Measurements from ENCODE around the gene EYA4. TPM values are rescaled to one million over a fixed set of nuclear protein-coding genes. Genes with fewer than 3 reads are reported as not detected.
A peak's percentile ranks its signal among the peaks of the same experiment; 100 is the strongest.

EYA4 gene
- polyA plus RNA-seq, 1 of the 3 experiments (the other 2 are of a cell fraction) = 0.08 TPM

DNA sequence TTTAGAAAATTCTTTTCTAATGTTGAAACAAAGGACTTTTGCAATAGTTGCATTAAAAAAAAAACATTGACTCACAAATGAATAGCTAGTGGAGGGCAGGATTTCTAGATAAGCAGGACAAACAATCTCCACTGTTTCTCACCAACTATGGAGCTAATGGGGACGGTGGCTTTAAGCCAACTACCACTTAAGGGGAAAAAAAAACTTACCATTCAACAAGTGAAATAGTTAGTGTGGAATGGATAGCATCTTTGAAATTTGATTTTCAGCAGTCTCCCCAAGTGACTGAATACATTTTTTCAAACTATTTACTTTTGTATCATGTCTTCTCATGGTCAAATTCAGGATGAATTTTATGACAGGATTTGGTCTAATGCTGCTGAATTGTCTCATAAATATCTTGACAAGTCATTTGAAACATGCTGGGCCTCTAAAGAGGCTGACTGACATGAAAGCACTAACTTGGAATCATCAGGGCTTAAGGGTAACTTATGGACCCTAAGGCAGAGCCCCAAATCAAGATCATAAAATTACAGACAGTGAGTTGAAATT lies 100.5 kb downstream of the EYA4 start:
- no peak overlapping the region for H3K4me3 ChIP-seq (ENCODE audit: low read depth in 2 of 2, low read length in 1 of 2)
- POLR2A ChIA-PET = no interaction called here
- no peaks in the 10 kb centered on the region for H3K36me3 ChIP-seq (replicated peaks in 1 of 2; ENCODE audit: control insufficient read depth in 1 of 2, insufficient read depth in 2 of 2, low read length in 1 of 2)
- no peaks in the 10 kb centered on the region for H4K20me1 ChIP-seq (ENCODE audit: insufficient read depth)
- no peak overlapping the region for H3K9ac ChIP-seq
- H2AFZ ChIP-seq (ENCODE audit: low read depth) = no peak overlapping the region
- H3K4me2 ChIP-seq = no peak overlapping the region
- no peaks in the 10 kb centered on the region for H3F3A ChIP-seq (replicated peaks; ENCODE audit: insufficient read depth)
- DNase-seq = peak; percentile 55
- H3K79me2 ChIP-seq (ENCODE audit: insufficient read depth) = no peaks in the 10 kb centered on the region
- CTCF ChIA-PET = interaction anchor here (1.2 kb wide), 1 partner anchor 144 kb away, joined by 3 read pairs; no protein-coding TSS in a partner anchor
- WGBS (ENCODE audit: low lambda C conversion rate) = 0% methylated on average over 1 of the region's 1 CpG
- H3K27ac ChIP-seq (ENCODE audit: low read depth in 2 of 2, low read length in 1 of 2) = no peak overlapping the region; a peak in 1 of 4 replicates
- no peaks in the 10 kb centered on the region for H3K9me3 ChIP-seq
- TF ChIP-seq EZH2phosphoT487 (IDR thresholded peaks at IDR 0.05; ENCODE audit: borderline replicate concordance, low read depth) = no peak
- TF ChIP-seq RCOR1 (IDR thresholded peaks at IDR 0.05; ENCODE audit: low read length) = peak; percentile 86
- TF ChIP-seq TEAD4 (IDR thresholded peaks at IDR 0.05; ENCODE audit: borderline replicate concordance, insufficient read depth) = no peak
- peak; percentile 87 for TF ChIP-seq GATA2 (CRISPR knock-in tag; IDR thresholded peaks at IDR 0.05)
- TF ChIP-seq NFIC (IDR thresholded peaks at IDR 0.05; ENCODE audit: borderline replicate concordance) = 0 out of 2 replicates have a peak, but pooled peaks have one; percentile 15
- TF ChIP-seq EP300 (IDR thresholded peaks at IDR 0.05; ENCODE audit: borderline replicate concordance in 1 of 2, low read depth in 1 of 2, low read length in 1 of 2) = peak in 1 of 2 experiments; percentile 60; a peak in 1 of 4 replicates
- no peak for TF ChIP-seq ELF1 (IDR thresholded peaks at IDR 0.05)
- TF ChIP-seq, protein P1, sequence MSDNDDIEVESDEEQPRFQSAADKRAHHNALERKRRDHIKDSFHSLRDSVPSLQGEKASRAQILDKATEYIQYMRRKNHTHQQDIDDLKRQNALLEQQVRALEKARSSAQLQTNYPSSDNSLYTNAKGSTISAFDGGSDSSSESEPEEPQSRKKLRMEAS (IDR thresholded peaks at IDR 0.05; ENCODE audit: low read depth) = no peak
- TF ChIP-seq CHD2 (IDR thresholded peaks at IDR 0.05; ENCODE audit: low read length, partially characterized antibody) = peak; percentile 45
- H3K4me1 ChIP-seq (ENCODE audit: control insufficient read depth in 1 of 2, insufficient read depth in 2 of 2, low read depth in 1 of 2, low read length in 1 of 2) = peaks cover 0 to 8% of the 10 kb centered on the region in 2 experiments; a peak in 2 of 4 replicates
- no peaks in the 10 kb centered on the region for H3K9me2 ChIP-seq
- H3K27me3 ChIP-seq (ENCODE audit: insufficient read depth) = no peaks in the 10 kb centered on the region

DNA sequence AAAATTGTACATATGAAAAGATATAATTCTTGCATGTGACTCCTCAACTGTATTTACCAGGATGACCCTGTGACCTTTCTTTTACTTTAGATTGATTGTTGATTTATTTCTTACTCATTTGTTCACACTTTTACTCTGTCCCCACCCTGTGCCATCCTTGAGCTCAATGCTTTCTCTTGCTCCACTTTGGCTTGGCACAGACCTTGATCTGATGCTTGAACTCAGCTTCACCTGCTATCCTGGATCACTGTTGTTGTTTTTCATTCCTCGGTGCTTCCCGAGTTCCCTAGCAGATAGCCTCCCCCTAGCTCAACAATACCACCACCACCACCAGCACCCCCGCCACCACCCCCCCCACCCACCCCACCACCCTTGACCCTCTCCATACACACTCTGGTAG lies 102.1 kb downstream of the EYA4 start:
- 31% methylated on average over 3 of the region's 3 CpGs for WGBS (ENCODE audit: low lambda C conversion rate)
- DNase-seq = no peak
- Histone ChIP-seq H3K79me2 (ENCODE audit: insufficient read depth) (no peaks in the 10 kb centered on the region), H3K4me2 (no peak overlapping the region), H4K20me1 (ENCODE audit: insufficient read depth) (no peaks in the 10 kb centered on the region), H3K27me3 (ENCODE audit: insufficient read depth) (no peaks in the 10 kb centered on the region), H3K9me3 (no peaks in the 10 kb centered on the region), H3K4me1 (ENCODE audit: control insufficient read depth in 1 of 2, insufficient read depth in 2 of 2, low read depth in 1 of 2, low read length in 1 of 2) (peaks cover 0 to 8% of the 10 kb centered on the region in 2 experiments; a peak in 2 of 4 replicates), H2AFZ (ENCODE audit: low read depth) (no peak overlapping the region), H3K27ac (ENCODE audit: low read depth in 2 of 2, low read length in 1 of 2) (no peak overlapping the region), H3K4me3 (ENCODE audit: low read depth in 2 of 2, low read length in 1 of 2) (no peak overlapping the region), H3K9ac (no peak overlapping the region), H3K36me3 (replicated peaks in 1 of 2; ENCODE audit: control insufficient read depth in 1 of 2, insufficient read depth in 2 of 2, low read length in 1 of 2) (no peaks in the 10 kb centered on the region), H3K9me2 (no peaks in the 10 kb centered on the region), H3F3A (replicated peaks; ENCODE audit: insufficient read depth) (no peaks in the 10 kb centered on the region)
- POLR2A ChIA-PET = no interaction called here
- CTCF ChIA-PET = no interaction called here
- TF ChIP-seq YY1 (IDR thresholded peaks at IDR 0.05; ENCODE audit: low read depth) (no peak), GATA2 (CRISPR knock-in tag; IDR thresholded peaks at IDR 0.05) (no peak), FOSL2 (IDR thresholded peaks at IDR 0.05; ENCODE audit: borderline replicate concordance, low read depth) (no peak), SIN3A (IDR thresholded peaks at IDR 0.05; ENCODE audit: borderline replicate concordance, low read depth, low read length) (no peak), SMC3 (IDR thresholded peaks at IDR 0.05; ENCODE audit: low read depth, low read length) (no peak), RXRA (IDR thresholded peaks at IDR 0.05; ENCODE audit: borderline replicate concordance, low read depth) (no peak), RFX5 (IDR thresholded peaks at IDR 0.05; ENCODE audit: low read length) (no peak), JUND (IDR thresholded peaks at IDR 0.05) (no peak), RCOR1 (IDR thresholded peaks at IDR 0.05; ENCODE audit: low read length) (no peak), NRF1 (IDR thresholded peaks at IDR 0.05; ENCODE audit: low read depth, low read length) (no peak)
- TF ChIP-seq, protein P2, sequence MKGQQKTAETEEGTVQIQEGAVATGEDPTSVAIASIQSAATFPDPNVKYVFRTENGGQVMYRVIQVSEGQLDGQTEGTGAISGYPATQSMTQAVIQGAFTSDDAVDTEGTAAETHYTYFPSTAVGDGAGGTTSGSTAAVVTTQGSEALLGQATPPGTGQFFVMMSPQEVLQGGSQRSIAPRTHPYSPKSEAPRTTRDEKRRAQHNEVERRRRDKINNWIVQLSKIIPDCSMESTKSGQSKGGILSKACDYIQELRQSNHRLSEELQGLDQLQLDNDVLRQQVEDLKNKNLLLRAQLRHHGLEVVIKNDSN (IDR thresholded peaks at IDR 0.05; ENCODE audit: borderline replicate concordance, low read depth) = no peak
- TF ChIP-seq, protein P3, sequence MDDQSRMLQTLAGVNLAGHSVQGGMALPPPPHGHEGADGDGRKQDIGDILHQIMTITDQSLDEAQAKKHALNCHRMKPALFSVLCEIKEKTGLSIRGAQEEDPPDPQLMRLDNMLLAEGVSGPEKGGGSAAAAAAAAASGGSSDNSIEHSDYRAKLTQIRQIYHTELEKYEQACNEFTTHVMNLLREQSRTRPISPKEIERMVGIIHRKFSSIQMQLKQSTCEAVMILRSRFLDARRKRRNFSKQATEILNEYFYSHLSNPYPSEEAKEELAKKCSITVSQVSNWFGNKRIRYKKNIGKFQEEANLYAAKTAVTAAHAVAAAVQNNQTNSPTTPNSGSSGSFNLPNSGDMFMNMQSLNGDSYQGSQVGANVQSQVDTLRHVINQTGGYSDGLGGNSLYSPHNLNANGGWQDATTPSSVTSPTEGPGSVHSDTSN (IDR thresholded peaks at IDR 0.05) = no peak
- TF ChIP-seq, protein P4, sequence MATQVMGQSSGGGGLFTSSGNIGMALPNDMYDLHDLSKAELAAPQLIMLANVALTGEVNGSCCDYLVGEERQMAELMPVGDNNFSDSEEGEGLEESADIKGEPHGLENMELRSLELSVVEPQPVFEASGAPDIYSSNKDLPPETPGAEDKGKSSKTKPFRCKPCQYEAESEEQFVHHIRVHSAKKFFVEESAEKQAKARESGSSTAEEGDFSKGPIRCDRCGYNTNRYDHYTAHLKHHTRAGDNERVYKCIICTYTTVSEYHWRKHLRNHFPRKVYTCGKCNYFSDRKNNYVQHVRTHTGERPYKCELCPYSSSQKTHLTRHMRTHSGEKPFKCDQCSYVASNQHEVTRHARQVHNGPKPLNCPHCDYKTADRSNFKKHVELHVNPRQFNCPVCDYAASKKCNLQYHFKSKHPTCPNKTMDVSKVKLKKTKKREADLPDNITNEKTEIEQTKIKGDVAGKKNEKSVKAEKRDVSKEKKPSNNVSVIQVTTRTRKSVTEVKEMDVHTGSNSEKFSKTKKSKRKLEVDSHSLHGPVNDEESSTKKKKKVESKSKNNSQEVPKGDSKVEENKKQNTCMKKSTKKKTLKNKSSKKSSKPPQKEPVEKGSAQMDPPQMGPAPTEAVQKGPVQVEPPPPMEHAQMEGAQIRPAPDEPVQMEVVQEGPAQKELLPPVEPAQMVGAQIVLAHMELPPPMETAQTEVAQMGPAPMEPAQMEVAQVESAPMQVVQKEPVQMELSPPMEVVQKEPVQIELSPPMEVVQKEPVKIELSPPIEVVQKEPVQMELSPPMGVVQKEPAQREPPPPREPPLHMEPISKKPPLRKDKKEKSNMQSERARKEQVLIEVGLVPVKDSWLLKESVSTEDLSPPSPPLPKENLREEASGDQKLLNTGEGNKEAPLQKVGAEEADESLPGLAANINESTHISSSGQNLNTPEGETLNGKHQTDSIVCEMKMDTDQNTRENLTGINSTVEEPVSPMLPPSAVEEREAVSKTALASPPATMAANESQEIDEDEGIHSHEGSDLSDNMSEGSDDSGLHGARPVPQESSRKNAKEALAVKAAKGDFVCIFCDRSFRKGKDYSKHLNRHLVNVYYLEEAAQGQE (IDR thresholded peaks at IDR 0.05; ENCODE audit: low read depth, low read length) = no peak
- TF ChIP-seq, protein P5, sequence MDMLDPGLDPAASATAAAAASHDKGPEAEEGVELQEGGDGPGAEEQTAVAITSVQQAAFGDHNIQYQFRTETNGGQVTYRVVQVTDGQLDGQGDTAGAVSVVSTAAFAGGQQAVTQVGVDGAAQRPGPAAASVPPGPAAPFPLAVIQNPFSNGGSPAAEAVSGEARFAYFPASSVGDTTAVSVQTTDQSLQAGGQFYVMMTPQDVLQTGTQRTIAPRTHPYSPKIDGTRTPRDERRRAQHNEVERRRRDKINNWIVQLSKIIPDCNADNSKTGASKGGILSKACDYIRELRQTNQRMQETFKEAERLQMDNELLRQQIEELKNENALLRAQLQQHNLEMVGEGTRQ (IDR thresholded peaks at IDR 0.05; ENCODE audit: borderline replicate concordance, low read depth, low read length) = no peak
